Neuronal stem cell (in vitro differentiated cells): ENCODE results near the gene HAPLN3.

Experiments
- DNase-seq: peaks from one replicate; pipeline ENCODE4 v3.0.0-alpha.2; 2013; ENCODE audit warnings: low spot score
- H2AFZ ChIP-seq: one replicate; pipeline ENCODE4 v1.6.1; 2013; ENCODE audit warnings: mild to moderate bottlenecking, low read length, inconsistent platforms
- H2AK5ac ChIP-seq: 2 replicates; pipeline ENCODE4 v1.6.1; 2013; ENCODE audit warnings: low read depth, mild to moderate bottlenecking, inconsistent platforms, low read length, moderate library complexity, mixed read lengths
- H2BK120ac ChIP-seq: 2 replicates; pipeline ENCODE4 v1.6.1; 2013; ENCODE audit warnings: low read depth, mild to moderate bottlenecking, inconsistent platforms, low read length, moderate library complexity, mixed read lengths
- H2BK12ac ChIP-seq: one replicate; pipeline ENCODE4 v1.6.1; 2013; ENCODE audit warnings: low read length, inconsistent platforms
- H2BK15ac ChIP-seq: 2 replicates; pipeline ENCODE4 v1.6.1; 2013; ENCODE audit warnings: mild to moderate bottlenecking, low read length, inconsistent platforms, mixed read lengths
- H2BK5ac ChIP-seq: one replicate; pipeline ENCODE4 v1.6.1; 2013; ENCODE audit warnings: inconsistent platforms, mild to moderate bottlenecking, low read length, moderate library complexity
- H3K14ac ChIP-seq: one replicate; pipeline ENCODE4 v1.6.1; 2013; ENCODE audit warnings: low read length, inconsistent platforms
- H3K18ac ChIP-seq: 2 replicates; pipeline ENCODE4 v1.6.1; 2013; ENCODE audit warnings: low read length, inconsistent platforms
- H3K23ac ChIP-seq: 2 replicates; pipeline ENCODE4 v1.6.1; 2013; ENCODE audit warnings: low read depth, mild to moderate bottlenecking, mixed read lengths, low read length, inconsistent platforms; ENCODE audit not compliant: poor library complexity
- H3K27ac ChIP-seq: replicated peaks from 3 replicates; pipeline ENCODE4 v1.5.1; 2013; ENCODE audit warnings: low read length, inconsistent platforms
- H3K27me3 ChIP-seq, 3 experiments: 2 replicates each; pipeline ENCODE4 v1.6.1; 2013; ENCODE audit warnings: low read length in 3 of 3, mild to moderate bottlenecking in 2 of 3, inconsistent platforms in 1 of 3, low read depth in 1 of 3, mixed read lengths in 1 of 3, moderate library complexity in 1 of 3; ENCODE audit not compliant: control insufficient read depth in 3 of 3, insufficient read depth in 3 of 3
- H3K36me3 ChIP-seq, 2 donors: replicated peaks in 1 of 2; 2 replicates each; pipeline ENCODE4 v1.6.1; 2013; ENCODE audit warnings: low read length in 2 of 2; ENCODE audit not compliant: control insufficient read depth in 2 of 2, insufficient read depth in 2 of 2
- H3K4ac ChIP-seq: 2 replicates; pipeline ENCODE4 v1.6.1; 2013; ENCODE audit warnings: inconsistent platforms, mild to moderate bottlenecking, low read length, moderate library complexity
- H3K4me1 ChIP-seq, 2 donors: 1 replicate in 1 of 2; 2 replicates in 1 of 2; pipeline ENCODE4 v1.6.1; 2013; ENCODE audit warnings: low read length in 2 of 2, low read depth in 1 of 2; ENCODE audit not compliant: control insufficient read depth in 2 of 2, insufficient read depth in 1 of 2
- H3K4me2 ChIP-seq: one replicate; pipeline ENCODE4 v1.6.1; 2013; ENCODE audit warnings: mild to moderate bottlenecking, low read length, inconsistent platforms; ENCODE audit not compliant: insufficient read depth, poor library complexity, severe bottlenecking
- H3K4me3 ChIP-seq, 2 donors: 2 replicates each; pipeline ENCODE4 v1.5.1; 2013; ENCODE audit warnings: low read length in 2 of 2, mild to moderate bottlenecking in 2 of 2, inconsistent platforms in 1 of 2, moderate library complexity in 1 of 2
- H3K79me1 ChIP-seq: one replicate; pipeline ENCODE4 v1.6.1; 2013; ENCODE audit warnings: low read depth, mild to moderate bottlenecking, inconsistent platforms, low read length, moderate library complexity
- H3K9ac ChIP-seq: one replicate; pipeline ENCODE4 v1.6.1; 2013; ENCODE audit warnings: mild to moderate bottlenecking, low read depth, low read length, inconsistent platforms; ENCODE audit not compliant: poor library complexity
- H3K9me3 ChIP-seq, 2 donors: replicated peaks in 1 of 2; 2 replicates each; pipeline versions ENCODE3 to v1.6.1; 2013; ENCODE audit warnings: low read length in 2 of 2, mild to moderate bottlenecking in 2 of 2, inconsistent platforms in 1 of 2, low read depth in 1 of 2, mixed read lengths in 1 of 2, moderate library complexity in 1 of 2; ENCODE audit not compliant: control insufficient read depth in 2 of 2, insufficient read depth in 1 of 2
- H4K8ac ChIP-seq: one replicate; pipeline ENCODE4 v1.6.1; 2013; ENCODE audit warnings: low read depth, mild to moderate bottlenecking, inconsistent platforms, low read length, moderate library complexity
- H4K91ac ChIP-seq: one replicate; pipeline ENCODE4 v1.6.1; 2013; ENCODE audit warnings: low read length, low read depth, mild to moderate bottlenecking, inconsistent platforms; ENCODE audit not compliant: poor library complexity
- WGBS, 2 donors: extraction: QIAGEN DNeasy Blood & Tissue Kit; methylation state at CpG; one replicate each; pipeline ENCODE4 v1.1.7; 2013; ENCODE audit warnings: missing lambda C conversion rate in 2 of 2, mixed read lengths in 1 of 2; ENCODE audit not compliant: insufficient read length in 2 of 2, insufficient replicate concordance in 1 of 2; ENCODE audit errors: extremely low coverage in 2 of 2; 5-methylcytosine and 5-hydroxymethylcytosine counted together

The HAPLN3 gene

DNA sequence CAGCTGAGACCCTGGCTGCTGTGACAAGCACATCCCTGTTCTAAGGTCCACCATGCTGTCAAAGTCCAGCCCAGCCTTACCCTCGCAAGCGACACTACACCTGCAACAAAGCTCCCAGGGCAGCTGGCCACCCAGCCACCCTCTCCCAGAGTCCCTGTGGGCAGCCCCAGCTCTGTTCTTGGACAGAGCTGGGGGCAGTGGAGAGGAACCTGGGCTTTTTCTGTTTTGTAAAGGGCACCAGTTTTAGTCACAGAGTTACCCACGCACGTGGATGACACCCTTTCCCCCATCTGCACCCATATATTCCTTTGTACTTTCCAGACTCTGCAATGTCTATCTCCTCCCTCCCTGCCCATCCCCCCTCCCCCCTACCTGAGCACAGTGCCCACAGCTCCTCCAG lies 53.2 kb downstream of the HAPLN3 start:
- Histone ChIP-seq H3K23ac (peak overlapping the region; percentile 51), H4K8ac (no peak overlapping the region), H3K4me2 (no peak overlapping the region), H3K18ac (no peak overlapping the region), H3K79me1 (no peaks in the 10 kb centered on the region), H4K91ac (no peak overlapping the region), H3K27me3 (peaks cover 0 to 3% (median 0%) of the 10 kb centered on the region in 3 experiments), H3K27ac (no peak overlapping the region), H3K9me3 (no peaks in the 10 kb centered on the region), H3K4me3 (peak overlapping the region in 1 of 2 donors; percentile 15), H2BK15ac (no peak overlapping the region), H2AFZ (no peak overlapping the region), H2BK120ac (peak overlapping the region; percentile 24), H3K36me3 (no peaks in the 10 kb centered on the region), H3K4ac (no peak overlapping the region), H3K9ac (no peak overlapping the region), H2BK5ac (peak overlapping the region; percentile 44), H3K4me1 (no peaks in the 10 kb centered on the region), H2AK5ac (peak overlapping the region; percentile 79), H3K14ac (no peak overlapping the region), H2BK12ac (no peak overlapping the region)
- WGBS, 2 donors, result no CpG with 5 or more reads among the region's 4 CpGs
- DNase-seq, result no peak

DNA sequence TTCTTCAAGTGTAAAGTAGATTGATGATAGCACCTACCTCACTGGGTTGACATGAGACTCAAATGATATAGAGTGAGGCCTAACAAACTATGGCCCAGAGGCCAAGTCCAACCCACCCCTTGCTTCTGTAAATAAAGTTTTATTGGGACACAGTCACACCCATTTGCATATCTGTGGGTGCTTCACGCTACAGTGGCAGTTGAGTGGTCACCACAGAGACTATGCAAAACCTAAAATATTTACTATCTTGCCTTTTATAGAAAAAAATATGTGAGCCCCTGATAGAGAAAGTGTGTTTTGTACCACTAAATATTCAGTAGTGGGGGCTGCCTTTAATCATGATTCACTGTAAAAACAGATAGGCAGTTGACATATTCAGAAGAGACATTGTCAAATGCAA lies 54.1 kb downstream of the HAPLN3 start:
- no peak overlapping the region for H2AFZ ChIP-seq
- H3K9ac ChIP-seq, result no peak overlapping the region
- no peak overlapping the region for H3K4ac ChIP-seq
- H4K91ac ChIP-seq, result no peak overlapping the region
- no peak overlapping the region for H3K4me2 ChIP-seq
- peaks cover 0 to 3% (median 0%) of the 10 kb centered on the region in 3 experiments for H3K27me3 ChIP-seq
- H3K4me1 ChIP-seq, result no peaks in the 10 kb centered on the region
- no peak for DNase-seq
- no peak overlapping the region for H2BK12ac ChIP-seq
- no peaks in the 10 kb centered on the region for H3K36me3 ChIP-seq
- no peak overlapping the region for H3K14ac ChIP-seq
- no peak overlapping the region for H2BK15ac ChIP-seq
- H3K79me1 ChIP-seq, result no peaks in the 10 kb centered on the region
- no peak overlapping the region for H2BK5ac ChIP-seq
- H3K9me3 ChIP-seq, result no peaks in the 10 kb centered on the region
- H2AK5ac ChIP-seq, result no peak overlapping the region
- no peak overlapping the region for H3K4me3 ChIP-seq
- H3K27ac ChIP-seq, result no peak overlapping the region
- H3K23ac ChIP-seq, result no peak overlapping the region
- no CpG with 5 or more reads among the region's 1 CpG for WGBS, 2 donors
- no peak overlapping the region for H4K8ac ChIP-seq
- H3K18ac ChIP-seq, result no peak overlapping the region
- no peak overlapping the region for H2BK120ac ChIP-seq

DNA sequence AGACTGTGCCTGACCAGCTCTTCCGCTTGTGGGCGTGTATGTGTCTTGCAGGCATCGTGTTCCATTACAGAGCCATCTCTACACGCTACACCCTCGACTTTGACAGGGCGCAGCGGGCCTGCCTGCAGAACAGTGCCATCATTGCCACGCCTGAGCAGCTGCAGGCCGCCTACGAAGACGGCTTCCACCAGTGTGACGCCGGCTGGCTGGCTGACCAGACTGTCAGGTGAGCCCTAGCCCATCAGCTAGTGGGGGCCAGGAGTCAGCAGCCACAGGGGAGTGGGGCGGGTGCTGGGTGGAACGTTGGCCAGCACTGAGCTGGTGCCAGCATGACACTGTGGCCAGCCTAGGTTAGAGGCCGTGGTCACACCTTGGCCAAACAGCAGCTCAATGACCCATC lies 55.4 kb downstream of the HAPLN3 start:
- Histone ChIP-seq H3K27me3 (peaks cover 0 to 13% (median 0%) of the 10 kb centered on the region in 3 experiments), H3K36me3 (no peaks in the 10 kb centered on the region), H3K79me1 (no peaks in the 10 kb centered on the region), H2BK120ac (no peak overlapping the region), H3K18ac (peak overlapping the region; percentile 52), H2AFZ (no peak overlapping the region), H3K23ac (peak overlapping the region; percentile 75), H3K9ac (peak overlapping the region; percentile 61), H4K8ac (no peak overlapping the region), H2BK5ac (peak overlapping the region; percentile 62), H3K27ac (no peak overlapping the region), H3K4me2 (no peak overlapping the region), H2BK15ac (no peak overlapping the region), H3K9me3 (no peaks in the 10 kb centered on the region), H2BK12ac (peak overlapping the region; percentile 92), H3K14ac (peak overlapping the region; percentile 95), H4K91ac (peak overlapping the region; percentile 22), H3K4me1 (no peaks in the 10 kb centered on the region), H3K4ac (no peak overlapping the region), H3K4me3 (no peak overlapping the region), H2AK5ac (no peak overlapping the region)
- no peak for DNase-seq
- no CpG with 5 or more reads among the region's 16 CpGs for WGBS, 2 donors

DNA sequence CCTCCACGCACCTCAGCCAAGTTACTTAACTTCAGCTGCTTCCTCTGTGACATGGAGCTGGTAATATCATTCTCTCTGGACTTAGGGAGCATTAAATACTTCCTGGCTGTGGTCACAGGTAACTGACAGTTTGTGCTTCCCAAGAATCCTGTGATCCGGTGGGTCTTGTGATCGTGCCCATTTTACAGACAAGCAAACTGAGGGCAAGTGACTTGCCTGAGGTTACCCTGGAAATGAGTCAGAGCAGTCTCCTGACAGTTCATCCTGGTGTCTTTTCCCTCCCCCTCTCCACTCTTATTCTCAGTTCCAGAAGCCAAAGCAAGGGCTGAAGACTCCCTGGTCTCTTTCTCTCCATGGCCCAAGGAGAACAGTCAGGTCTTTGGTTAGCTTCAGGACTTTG lies 56.2 kb downstream of the HAPLN3 start:
- no peak overlapping the region for H2BK5ac ChIP-seq
- H2AFZ ChIP-seq, result no peak overlapping the region
- H2AK5ac ChIP-seq, result no peak overlapping the region
- H2BK15ac ChIP-seq, result no peak overlapping the region
- H3K9me3 ChIP-seq, result no peaks in the 10 kb centered on the region
- H2BK12ac ChIP-seq, result no peak overlapping the region
- no peak overlapping the region for H2BK120ac ChIP-seq
- no peak overlapping the region for H3K18ac ChIP-seq
- peaks cover 0 to 17% (median 0%) of the 10 kb centered on the region in 3 experiments for H3K27me3 ChIP-seq
- no peak overlapping the region for H3K4me3 ChIP-seq
- H3K27ac ChIP-seq, result no peak overlapping the region
- no peaks in the 10 kb centered on the region for H3K79me1 ChIP-seq
- H3K4me1 ChIP-seq, result no peaks in the 10 kb centered on the region
- no peak overlapping the region for H3K23ac ChIP-seq
- no peak overlapping the region for H4K91ac ChIP-seq
- H4K8ac ChIP-seq, result no peak overlapping the region
- no peak overlapping the region for H3K9ac ChIP-seq
- WGBS, 2 donors, result no CpG with 5 or more reads among the region's 3 CpGs
- no peak for DNase-seq
- no peaks in the 10 kb centered on the region for H3K36me3 ChIP-seq
- H3K4ac ChIP-seq, result no peak overlapping the region
- no peak overlapping the region for H3K4me2 ChIP-seq
- no peak overlapping the region for H3K14ac ChIP-seq
